Chondrocyte (in vitro differentiated cells): ENCODE measurements around the gene PAX7. TPM values are rescaled to one million over a fixed set of nuclear protein-coding genes. Genes with fewer than 3 reads are reported as not detected.

Experiments
- DNase-seq: peaks from one replicate; pipeline ENCODE4 v3.0.0; 2021; ENCODE audit warnings: mixed read lengths, low spot score
- H3K27ac Mint-ChIP-seq: one replicate; pipeline ENCODE4 v1.8.0; 2021; ENCODE audit warnings: mild to moderate bottlenecking, moderate library complexity, mixed read lengths; ENCODE audit not compliant: unreplicated experiment
- H3K27me3 Mint-ChIP-seq: 2 replicates; pipeline ENCODE4 v1.8.0; 2021; ENCODE audit warnings: low read depth, mixed read lengths
- H3K36me3 Mint-ChIP-seq: 2 replicates; pipeline ENCODE4 v1.8.0; 2021; ENCODE audit warnings: low read depth, mixed read lengths
- H3K4me1 Mint-ChIP-seq: 2 replicates; pipeline ENCODE4 v1.8.0; 2021; ENCODE audit warnings: low read depth, mild to moderate bottlenecking, mixed read lengths
- H3K4me3 Mint-ChIP-seq: one replicate; pipeline ENCODE4 v1.8.0; 2021; ENCODE audit warnings: mild to moderate bottlenecking, moderate library complexity, mixed read lengths; ENCODE audit not compliant: unreplicated experiment
- H3K9me3 Mint-ChIP-seq: 2 replicates; pipeline ENCODE4 v1.8.0; 2021; ENCODE audit warnings: low read depth, mixed read lengths
- CTCF ChIP-seq: fragments of 200-600 bp; sonication (generic); IDR thresholded peaks from 2 replicates; pipeline ENCODE4 v1.5.0; 2021; ENCODE audit warnings: antibody characterized with exemption, mild to moderate bottlenecking, moderate library complexity
- total RNA-seq: library from RNA; stranded (reverse); gene quantifications from 3 replicates; pipeline ENCODE4 v1.2.1, GENCODE V29; 2021

The PAX7 gene
- total RNA-seq, 1 donor from 2014 or later, result not detected

GRCh38 chr1:18611311-18611710 lies 19.3 kb upstream of the PAX7 start:
- Mint-ChIP-seq H3K27me3 (peaks cover 47% of the 10 kb centered on the region), H3K4me3 (no peak overlapping the region), H3K4me1 (no peaks in the 10 kb centered on the region), H3K27ac (no peak overlapping the region), H3K9me3 (peaks cover 3% of the 10 kb centered on the region), H3K36me3 (no peaks in the 10 kb centered on the region)
- DNase-seq, result no peak
- TF ChIP-seq CTCF, result no peak

GRCh38 chr1:18612073-18612472 lies 18.6 kb upstream of the PAX7 start:
- peaks cover 3% of the 10 kb centered on the region for H3K9me3 Mint-ChIP-seq
- peaks cover 47% of the 10 kb centered on the region for H3K27me3 Mint-ChIP-seq
- no peak overlapping the region for H3K27ac Mint-ChIP-seq
- no peaks in the 10 kb centered on the region for H3K4me1 Mint-ChIP-seq
- DNase-seq, result no peak
- H3K36me3 Mint-ChIP-seq, result no peaks in the 10 kb centered on the region
- H3K4me3 Mint-ChIP-seq, result no peak overlapping the region
- TF ChIP-seq CTCF, result no peak

GRCh38 chr1:18614069-18614735 lies 16.4 kb upstream of the PAX7 start:
- Mint-ChIP-seq H3K9me3 (no peaks in the 10 kb centered on the region), H3K27ac (no peak overlapping the region), H3K36me3 (no peaks in the 10 kb centered on the region), H3K4me3 (no peak overlapping the region), H3K27me3 (peaks cover 43% of the 10 kb centered on the region), H3K4me1 (no peaks in the 10 kb centered on the region)
- no peak for DNase-seq
- TF ChIP-seq CTCF, result no peak

- no peak for TF ChIP-seq CTCF
- H3K27me3 Mint-ChIP-seq, result peaks cover 60% of the 10 kb centered on the region
- no peak overlapping the region for H3K4me3 Mint-ChIP-seq
- no peak for DNase-seq
- H3K36me3 Mint-ChIP-seq, result no peaks in the 10 kb centered on the region
- H3K4me1 Mint-ChIP-seq, result no peaks in the 10 kb centered on the region
- no peaks in the 10 kb centered on the region for H3K9me3 Mint-ChIP-seq
- no peak overlapping the region for H3K27ac Mint-ChIP-seq
Measured at GRCh38 chr1:18618546-18619466, 11.8 kb upstream of the PAX7 start.

- DNase-seq, result no peak
- H3K27ac Mint-ChIP-seq, result no peak overlapping the region
- no peak overlapping the region for H3K4me3 Mint-ChIP-seq
- no peaks in the 10 kb centered on the region for H3K36me3 Mint-ChIP-seq
- H3K27me3 Mint-ChIP-seq, result peaks cover 60% of the 10 kb centered on the region
- TF ChIP-seq CTCF, result no peak
- no peaks in the 10 kb centered on the region for H3K9me3 Mint-ChIP-seq
- no peaks in the 10 kb centered on the region for H3K4me1 Mint-ChIP-seq
Measured at GRCh38 chr1:18619467-18619835, 11.2 kb upstream of the PAX7 start.
